ENCODE measurements around the gene PEPD. TPM values are rescaled to one million over a fixed set of nuclear protein-coding genes. Genes with fewer than 3 reads are reported as not detected.

Gene PEPD
- total RNA-seq, 1 donor, result 87.9 TPM

DNA sequence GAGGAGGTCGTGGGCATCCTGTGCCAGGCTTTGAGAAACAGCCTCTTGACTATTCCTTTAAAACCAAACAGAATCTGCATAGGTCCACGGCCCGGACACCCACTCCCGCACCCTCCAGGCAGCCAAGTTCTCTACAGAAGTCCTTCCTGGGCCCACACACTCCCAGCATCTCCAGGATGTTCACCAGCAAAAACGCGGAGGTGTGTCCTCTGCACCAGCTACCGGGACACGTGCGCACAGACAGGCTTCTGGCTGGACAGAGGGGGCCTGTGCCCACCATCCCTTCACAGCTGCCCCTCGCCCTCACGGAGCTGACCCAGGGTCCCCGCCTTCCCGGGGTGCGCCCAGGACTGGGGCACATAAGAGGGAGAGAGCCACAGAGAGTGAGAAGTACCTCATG, 103.8 kb downstream of the PEPD start:
- Histone ChIP-seq H3K27ac (ENCODE audit: low read depth, low read length) (no peak overlapping the region), H3K4me2 (ENCODE audit: insufficient read depth, low read length) (no peak overlapping the region), H3K4me1 (ENCODE audit: insufficient read depth, low read length) (peaks cover 6% of the 10 kb centered on the region), H3K36me3 (ENCODE audit: insufficient read depth, low read length) (no peaks in the 10 kb centered on the region), H3K27me3 (ENCODE audit: insufficient read depth, low read length) (no peaks in the 10 kb centered on the region), H3K79me2 (ENCODE audit: insufficient read depth, low read length) (no peaks in the 10 kb centered on the region), H3K9me3 (ENCODE audit: low read depth, low read length) (no peaks in the 10 kb centered on the region), H3K4me3 (ENCODE audit: insufficient read depth, low read length) (no peak overlapping the region), H2AFZ (ENCODE audit: low read length) (no peak overlapping the region), H4K20me1 (ENCODE audit: insufficient read depth, low read length) (peaks cover 15% of the 10 kb centered on the region)
- TF ChIP-seq, protein P1, sequence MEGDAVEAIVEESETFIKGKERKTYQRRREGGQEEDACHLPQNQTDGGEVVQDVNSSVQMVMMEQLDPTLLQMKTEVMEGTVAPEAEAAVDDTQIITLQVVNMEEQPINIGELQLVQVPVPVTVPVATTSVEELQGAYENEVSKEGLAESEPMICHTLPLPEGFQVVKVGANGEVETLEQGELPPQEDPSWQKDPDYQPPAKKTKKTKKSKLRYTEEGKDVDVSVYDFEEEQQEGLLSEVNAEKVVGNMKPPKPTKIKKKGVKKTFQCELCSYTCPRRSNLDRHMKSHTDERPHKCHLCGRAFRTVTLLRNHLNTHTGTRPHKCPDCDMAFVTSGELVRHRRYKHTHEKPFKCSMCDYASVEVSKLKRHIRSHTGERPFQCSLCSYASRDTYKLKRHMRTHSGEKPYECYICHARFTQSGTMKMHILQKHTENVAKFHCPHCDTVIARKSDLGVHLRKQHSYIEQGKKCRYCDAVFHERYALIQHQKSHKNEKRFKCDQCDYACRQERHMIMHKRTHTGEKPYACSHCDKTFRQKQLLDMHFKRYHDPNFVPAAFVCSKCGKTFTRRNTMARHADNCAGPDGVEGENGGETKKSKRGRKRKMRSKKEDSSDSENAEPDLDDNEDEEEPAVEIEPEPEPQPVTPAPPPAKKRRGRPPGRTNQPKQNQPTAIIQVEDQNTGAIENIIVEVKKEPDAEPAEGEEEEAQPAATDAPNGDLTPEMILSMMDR (IDR thresholded peaks at IDR 0.05; ENCODE audit: extremely low read depth, low read depth, low read length), result no peak
- DNase-seq (ENCODE audit: insufficient read length, low spot score, missing footprints), result peak; percentile 54

DNA sequence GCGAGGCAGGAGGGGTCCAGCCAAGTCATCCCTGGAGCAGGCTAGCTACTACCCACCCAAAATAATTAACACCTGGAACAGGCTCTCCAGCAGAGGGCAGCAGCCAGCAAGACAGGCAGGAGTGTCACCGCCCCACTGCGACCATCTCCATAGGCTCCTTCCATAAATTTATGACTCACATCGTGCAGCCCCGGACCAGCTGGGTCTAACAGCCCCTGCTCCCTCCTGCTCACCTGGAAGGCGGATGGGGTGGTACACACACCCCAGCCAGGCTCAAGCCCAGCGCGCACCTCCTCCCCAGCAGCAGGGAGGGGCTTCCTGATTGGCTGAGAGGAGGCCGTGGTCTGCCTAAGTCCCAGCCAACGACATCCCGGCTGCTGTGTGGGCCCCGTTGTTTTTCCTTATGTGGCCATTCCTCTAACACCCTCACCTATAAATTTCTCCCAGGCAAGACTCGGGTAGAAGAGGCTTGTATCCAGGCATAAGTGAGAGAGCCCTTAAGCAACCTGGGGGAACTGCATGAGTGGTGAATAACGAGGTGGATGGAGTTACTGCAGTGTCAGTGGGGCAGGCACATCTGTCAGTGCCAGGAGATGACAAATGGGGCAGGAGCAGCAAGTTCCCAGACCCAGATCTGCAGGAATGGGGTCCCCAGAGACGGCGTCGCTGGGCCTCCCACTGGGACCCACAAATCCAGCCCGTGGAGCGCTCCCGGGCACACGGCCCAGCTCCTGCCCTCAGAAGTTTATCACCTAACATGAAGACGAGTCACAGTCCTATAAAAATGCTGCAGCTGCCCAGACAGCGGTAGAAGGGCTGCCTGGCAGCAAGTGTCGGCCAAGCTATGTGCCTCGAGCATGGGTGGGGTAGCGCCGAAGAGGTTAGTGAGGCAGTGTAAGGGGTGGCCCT, 105.0 kb downstream of the PEPD start:
- TF ChIP-seq, protein P1 (IDR thresholded peaks at IDR 0.05; ENCODE audit: extremely low read depth, low read depth, low read length), result peak; percentile 78
- Histone ChIP-seq H3K27ac (ENCODE audit: low read depth, low read length) (no peak overlapping the region), H3K79me2 (ENCODE audit: insufficient read depth, low read length) (no peaks in the 10 kb centered on the region), H3K4me1 (ENCODE audit: insufficient read depth, low read length) (peaks cover 6% of the 10 kb centered on the region), H3K27me3 (ENCODE audit: insufficient read depth, low read length) (no peaks in the 10 kb centered on the region), H3K4me2 (ENCODE audit: insufficient read depth, low read length) (peak overlapping the region; percentile 60), H2AFZ (ENCODE audit: low read length) (no peak overlapping the region), H3K4me3 (ENCODE audit: insufficient read depth, low read length) (peak overlapping the region; percentile 36), H4K20me1 (ENCODE audit: insufficient read depth, low read length) (peaks cover 15% of the 10 kb centered on the region), H3K36me3 (ENCODE audit: insufficient read depth, low read length) (no peaks in the 10 kb centered on the region), H3K9me3 (ENCODE audit: low read depth, low read length) (no peaks in the 10 kb centered on the region)
- DNase-seq (ENCODE audit: insufficient read length, low spot score, missing footprints), result peak; percentile 97

DNA sequence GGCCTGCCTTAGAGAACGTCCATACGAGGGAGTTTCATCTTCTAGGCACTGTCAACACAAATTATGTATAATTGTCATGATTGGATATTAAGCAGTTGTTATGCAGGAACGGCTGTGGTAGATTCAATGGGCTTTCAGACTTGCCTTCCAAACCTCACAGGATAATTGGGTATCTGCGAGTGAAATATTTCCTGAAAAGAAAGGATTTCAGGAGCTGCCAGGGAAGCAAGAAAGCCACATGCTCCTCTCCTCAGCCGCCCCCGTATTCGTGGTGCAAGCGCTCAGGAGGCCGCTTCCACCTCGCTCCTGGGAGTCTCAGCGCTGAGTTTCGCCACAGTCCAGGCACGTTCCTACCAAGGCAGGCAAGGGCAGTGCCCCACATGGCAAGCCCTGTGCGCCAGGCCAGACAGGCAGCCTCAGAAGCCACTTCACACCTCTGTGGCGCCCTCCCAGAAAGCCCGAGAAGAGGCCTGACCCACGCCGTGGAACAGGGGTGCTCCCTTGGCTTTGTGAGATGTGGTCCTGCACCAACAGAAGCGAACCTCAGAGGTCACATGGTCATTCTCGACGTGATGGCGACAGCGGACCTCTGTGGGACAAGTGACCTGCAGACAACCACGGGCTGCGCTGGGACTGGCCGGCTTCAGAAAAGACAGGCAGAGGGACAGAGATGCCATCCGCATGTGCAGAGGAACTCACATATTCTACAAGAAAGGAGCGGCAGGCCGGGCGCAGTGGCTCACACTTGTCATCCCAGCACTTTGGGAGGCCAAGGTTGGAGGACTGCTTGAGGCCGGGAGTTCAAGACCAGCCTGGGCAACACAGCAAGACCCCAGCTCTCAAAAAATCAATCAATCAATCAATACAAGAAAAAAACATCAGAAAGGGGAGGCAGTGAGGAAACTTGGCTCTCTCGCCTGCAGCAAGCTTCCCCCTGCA, 106.7 kb downstream of the PEPD start:
- H3K9me3 ChIP-seq (ENCODE audit: low read depth, low read length), result no peaks in the 10 kb centered on the region
- H4K20me1 ChIP-seq (ENCODE audit: insufficient read depth, low read length), result peaks cover 15% of the 10 kb centered on the region
- TF ChIP-seq, protein P1 (IDR thresholded peaks at IDR 0.05; ENCODE audit: extremely low read depth, low read depth, low read length), result no peak

More for the DNA sequence above, 106.7 kb downstream of the PEPD start:
- peaks cover 6% of the 10 kb centered on the region for H3K4me1 ChIP-seq (ENCODE audit: insufficient read depth, low read length)
- H3K27ac ChIP-seq (ENCODE audit: low read depth, low read length), result no peak overlapping the region
- H3K4me3 ChIP-seq (ENCODE audit: insufficient read depth, low read length), result no peak overlapping the region
- H3K27me3 ChIP-seq (ENCODE audit: insufficient read depth, low read length), result no peaks in the 10 kb centered on the region
- no peaks in the 10 kb centered on the region for H3K36me3 ChIP-seq (ENCODE audit: insufficient read depth, low read length)
- no peak overlapping the region for H2AFZ ChIP-seq (ENCODE audit: low read length)
- H3K4me2 ChIP-seq (ENCODE audit: insufficient read depth, low read length), result no peak overlapping the region
- peak; percentile 66 for DNase-seq (ENCODE audit: insufficient read length, low spot score, missing footprints)
- H3K79me2 ChIP-seq (ENCODE audit: insufficient read depth, low read length), result no peaks in the 10 kb centered on the region

Measured in osteoblast (primary cell).